Body of pancreas (tissue), 4 donors: ENCODE measurements around the gene PACS1.

ENCODE experiments used
- POLR2A ChIP-seq, 3 donors: fragments of 450-650 bp; IDR thresholded peaks; one replicate each; pipeline ENCODE4 v1.6.1; 2016; ENCODE audit warnings: antibody characterized with exemption in 3 of 3, mild to moderate bottlenecking in 2 of 3
- TF ChIP-seq, protein P1 (sequence below), 7 experiments: fragments of 450-650 bp in 4 of 7; fragments of 200-600 bp in 3 of 7; sonication (generic) in 3 of 7; IDR thresholded peaks; one replicate each; pipeline ENCODE4 v1.5.1; 2016 to 2019; ENCODE audit warnings: antibody characterized with exemption in 7 of 7

DNA sequence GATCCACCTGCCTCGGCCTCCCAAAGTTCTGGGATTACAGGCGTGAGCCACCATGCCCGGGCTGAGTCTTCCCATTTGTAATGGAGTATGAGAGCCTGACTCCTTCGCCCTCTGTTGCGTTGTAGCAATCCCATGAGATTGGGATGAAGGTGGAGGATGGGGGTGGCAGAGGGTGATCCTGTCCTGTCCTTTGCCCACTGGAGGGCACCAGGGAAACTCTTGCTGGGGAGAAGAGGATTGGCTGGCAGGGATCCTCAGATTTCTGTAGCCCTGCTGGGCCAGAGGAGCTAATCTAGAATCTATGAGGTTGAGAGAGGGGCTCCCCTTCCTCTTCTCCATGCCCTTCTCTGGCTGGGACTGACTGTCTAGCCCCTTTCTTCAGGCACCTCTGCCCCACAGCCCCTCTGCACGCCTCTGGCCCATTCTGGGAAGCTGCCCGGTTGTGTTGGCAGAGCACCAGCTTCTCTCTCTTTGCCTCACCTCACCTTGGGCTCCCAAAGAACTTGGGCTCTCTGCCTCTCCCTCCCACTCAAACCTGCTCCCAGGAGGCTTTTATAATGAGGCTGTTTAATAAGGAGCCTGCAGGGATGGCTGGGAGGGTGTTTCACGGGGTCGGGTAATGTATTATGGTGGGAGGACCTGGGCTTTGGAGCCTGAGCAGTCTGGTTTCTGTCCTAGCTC is 34.3 kb upstream of the PACS1 start:
- TF ChIP-seq, protein P1, sequence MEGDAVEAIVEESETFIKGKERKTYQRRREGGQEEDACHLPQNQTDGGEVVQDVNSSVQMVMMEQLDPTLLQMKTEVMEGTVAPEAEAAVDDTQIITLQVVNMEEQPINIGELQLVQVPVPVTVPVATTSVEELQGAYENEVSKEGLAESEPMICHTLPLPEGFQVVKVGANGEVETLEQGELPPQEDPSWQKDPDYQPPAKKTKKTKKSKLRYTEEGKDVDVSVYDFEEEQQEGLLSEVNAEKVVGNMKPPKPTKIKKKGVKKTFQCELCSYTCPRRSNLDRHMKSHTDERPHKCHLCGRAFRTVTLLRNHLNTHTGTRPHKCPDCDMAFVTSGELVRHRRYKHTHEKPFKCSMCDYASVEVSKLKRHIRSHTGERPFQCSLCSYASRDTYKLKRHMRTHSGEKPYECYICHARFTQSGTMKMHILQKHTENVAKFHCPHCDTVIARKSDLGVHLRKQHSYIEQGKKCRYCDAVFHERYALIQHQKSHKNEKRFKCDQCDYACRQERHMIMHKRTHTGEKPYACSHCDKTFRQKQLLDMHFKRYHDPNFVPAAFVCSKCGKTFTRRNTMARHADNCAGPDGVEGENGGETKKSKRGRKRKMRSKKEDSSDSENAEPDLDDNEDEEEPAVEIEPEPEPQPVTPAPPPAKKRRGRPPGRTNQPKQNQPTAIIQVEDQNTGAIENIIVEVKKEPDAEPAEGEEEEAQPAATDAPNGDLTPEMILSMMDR (IDR thresholded peaks at IDR 0.05), result no peak
- TF ChIP-seq POLR2A (IDR thresholded peaks at IDR 0.05), result no peak
